ENCODE results near the gene KLHL10. TPM values are rescaled to one million over a fixed set of nuclear protein-coding genes. Genes with fewer than 3 reads are reported as not detected.

KLHL10 gene
- total and polyA plus RNA-seq, 2 of the 4 experiments (the other 2 are of a cell fraction), result 0.18 TPM; not detected in 1

DNA sequence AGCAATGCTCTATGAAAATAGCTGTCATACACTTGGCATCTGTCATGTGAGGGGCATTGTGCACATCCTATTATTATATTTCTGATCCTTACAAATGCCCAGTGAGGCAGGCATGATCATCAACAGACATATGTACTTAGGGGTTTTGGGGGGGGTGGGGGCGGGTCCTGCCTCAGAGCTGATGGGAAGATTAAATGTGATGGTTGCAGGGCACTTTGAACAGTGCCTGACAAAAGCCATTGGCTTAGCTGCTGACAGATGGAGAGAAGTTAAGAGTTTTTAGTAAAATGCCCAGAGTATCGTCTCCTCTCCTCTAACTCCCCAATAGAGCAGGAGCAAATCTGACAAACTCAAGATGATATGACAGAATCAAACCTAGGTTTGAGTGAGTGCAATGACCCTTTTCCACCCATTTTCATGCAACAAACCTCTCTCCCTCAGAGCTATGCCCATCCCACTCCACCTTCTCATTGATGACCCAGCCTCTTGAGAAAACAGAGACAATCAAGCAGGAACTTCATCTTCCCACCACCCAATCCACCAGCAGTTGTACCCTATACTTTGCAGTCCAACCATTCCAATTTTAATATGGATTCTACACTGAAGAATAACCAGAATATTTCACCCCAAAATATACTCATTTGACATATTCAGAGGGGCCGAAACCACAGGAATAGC is 22.8 kb downstream of the KLHL10 start:
- Histone ChIP-seq H3K4me2 (ENCODE audit: low read depth, low read length) (no peak overlapping the region), H3K9me3 (ENCODE audit: control insufficient read depth, insufficient read depth, low read length) (no peaks in the 10 kb centered on the region), H2BK5ac (ENCODE audit: low read depth, low read length, poor library complexity, severe bottlenecking) (no peak overlapping the region), H3K56ac (ENCODE audit: extremely low read depth, insufficient read depth, low read length) (no peak overlapping the region), H3K79me1 (ENCODE audit: low read depth in 1 of 2, low read length in 2 of 2) (peaks cover 31 to 79% of the 10 kb centered on the region in 2 experiments), H3K4ac (ENCODE audit: low read depth, low read length) (no peak overlapping the region), H3K14ac (replicated peaks; ENCODE audit: low read depth, low read length) (no peak overlapping the region), H2AK9ac (replicated peaks; ENCODE audit: low read depth, low read length, poor library complexity) (no peak overlapping the region), H4K20me1 (ENCODE audit: insufficient read depth, low read length) (peaks cover 49% of the 10 kb centered on the region), H3K23ac (ENCODE audit: low read depth, low read length) (no peak overlapping the region), H3K27ac (ENCODE audit: insufficient read depth, low read length) (no peak overlapping the region), H2BK15ac (ENCODE audit: low read depth, low read length) (no peak overlapping the region), H4K91ac (ENCODE audit: insufficient read depth, low read depth, low read length) (no peak overlapping the region), H2AFZ (replicated peaks; ENCODE audit: low read length, poor library complexity) (no peak overlapping the region), H3K4me3 (ENCODE audit: insufficient read depth, low read depth, low read length) (no peak overlapping the region), H3K36me3 (ENCODE audit: control insufficient read depth, insufficient read depth, low read length) (no peaks in the 10 kb centered on the region), H2BK20ac (ENCODE audit: low read depth, low read length) (no peak overlapping the region), H3K9ac (ENCODE audit: low read depth, low read length) (no peak overlapping the region), H2BK120ac (ENCODE audit: low read depth, low read length) (no peak overlapping the region), H2AK5ac (ENCODE audit: low read depth, low read length) (no peak overlapping the region), H3K18ac (ENCODE audit: low read depth, low read length) (no peak overlapping the region), H3K27me3 (ENCODE audit: control insufficient read depth, insufficient read depth, low read length) (no peaks in the 10 kb centered on the region), H4K5ac (ENCODE audit: low read depth, low read length) (no peak overlapping the region), H3K9me1 (ENCODE audit: insufficient read depth, low read length) (peaks cover 7% of the 10 kb centered on the region; the same call in 1 of the 2 replicates), H3K4me1 (ENCODE audit: control insufficient read depth, insufficient read depth, low read length) (peaks cover 10% of the 10 kb centered on the region), H4K8ac (ENCODE audit: low read depth in 2 of 2, low read length in 2 of 2) (no peak overlapping the region)
- ChIA-PET POLR2A (ENCODE audit: unreplicated experiment) (interaction anchor here (1.0 kb wide), 1 partner anchor 10 kb away, joined by 3 read pairs; no protein-coding TSS in a partner anchor), CTCF (interaction anchor here (0.6 to 1.5 kb wide), 2 partner anchors 13 to 52 kb away, joined by 3 to 4 read pairs; no protein-coding TSS in a partner anchor)
- in situ Hi-C loops (cut with MboI; ENCODE audit: low sequenced_read_pairs) (no loop called here), dilution Hi-C loops (cut with HindIII; ENCODE audit: low sequenced_read_pairs, unreplicated experiment) (no loop called here), intact Hi-C loops (cut with micrococcal nuclease) (no loop called here)
- BruUV-seq (replicated peaks), result no TSS peak
- TF ChIP-seq FOS (IDR thresholded peaks at IDR 0.05; ENCODE audit: low read depth, low read length) (no peak), RFX5 (IDR thresholded peaks at IDR 0.05; ENCODE audit: low read depth, low read length) (no peak), POLR2A (IDR thresholded peaks at IDR 0.05; ENCODE audit: low read depth, low read length) (no peak), RAD21 (IDR thresholded peaks at IDR 0.05; ENCODE audit: low read length) (no peak), MXI1 (IDR thresholded peaks at IDR 0.05; ENCODE audit: borderline replicate concordance, low read depth, low read length) (no peak), MAFK (IDR thresholded peaks at IDR 0.05; ENCODE audit: low read depth, low read length) (no peak), CHD1 (IDR thresholded peaks at IDR 0.05; ENCODE audit: low read depth, low read length) (no peak), RCOR1 (IDR thresholded peaks at IDR 0.05; ENCODE audit: insufficient replicate concordance, low read length) (no peak), MAZ (IDR thresholded peaks at IDR 0.05; ENCODE audit: borderline replicate concordance, low read depth, low read length) (no peak)
- TF ChIP-seq, protein P1, sequence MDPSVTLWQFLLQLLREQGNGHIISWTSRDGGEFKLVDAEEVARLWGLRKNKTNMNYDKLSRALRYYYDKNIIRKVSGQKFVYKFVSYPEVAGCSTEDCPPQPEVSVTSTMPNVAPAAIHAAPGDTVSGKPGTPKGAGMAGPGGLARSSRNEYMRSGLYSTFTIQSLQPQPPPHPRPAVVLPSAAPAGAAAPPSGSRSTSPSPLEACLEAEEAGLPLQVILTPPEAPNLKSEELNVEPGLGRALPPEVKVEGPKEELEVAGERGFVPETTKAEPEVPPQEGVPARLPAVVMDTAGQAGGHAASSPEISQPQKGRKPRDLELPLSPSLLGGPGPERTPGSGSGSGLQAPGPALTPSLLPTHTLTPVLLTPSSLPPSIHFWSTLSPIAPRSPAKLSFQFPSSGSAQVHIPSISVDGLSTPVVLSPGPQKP (IDR thresholded peaks at IDR 0.05; ENCODE audit: borderline replicate concordance, low read depth, low read length), result no peak
- TF ChIP-seq, protein P2, sequence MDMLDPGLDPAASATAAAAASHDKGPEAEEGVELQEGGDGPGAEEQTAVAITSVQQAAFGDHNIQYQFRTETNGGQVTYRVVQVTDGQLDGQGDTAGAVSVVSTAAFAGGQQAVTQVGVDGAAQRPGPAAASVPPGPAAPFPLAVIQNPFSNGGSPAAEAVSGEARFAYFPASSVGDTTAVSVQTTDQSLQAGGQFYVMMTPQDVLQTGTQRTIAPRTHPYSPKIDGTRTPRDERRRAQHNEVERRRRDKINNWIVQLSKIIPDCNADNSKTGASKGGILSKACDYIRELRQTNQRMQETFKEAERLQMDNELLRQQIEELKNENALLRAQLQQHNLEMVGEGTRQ (IDR thresholded peaks at IDR 0.05; ENCODE audit: low read depth, low read length), result no peak
- TF ChIP-seq, protein P3, sequence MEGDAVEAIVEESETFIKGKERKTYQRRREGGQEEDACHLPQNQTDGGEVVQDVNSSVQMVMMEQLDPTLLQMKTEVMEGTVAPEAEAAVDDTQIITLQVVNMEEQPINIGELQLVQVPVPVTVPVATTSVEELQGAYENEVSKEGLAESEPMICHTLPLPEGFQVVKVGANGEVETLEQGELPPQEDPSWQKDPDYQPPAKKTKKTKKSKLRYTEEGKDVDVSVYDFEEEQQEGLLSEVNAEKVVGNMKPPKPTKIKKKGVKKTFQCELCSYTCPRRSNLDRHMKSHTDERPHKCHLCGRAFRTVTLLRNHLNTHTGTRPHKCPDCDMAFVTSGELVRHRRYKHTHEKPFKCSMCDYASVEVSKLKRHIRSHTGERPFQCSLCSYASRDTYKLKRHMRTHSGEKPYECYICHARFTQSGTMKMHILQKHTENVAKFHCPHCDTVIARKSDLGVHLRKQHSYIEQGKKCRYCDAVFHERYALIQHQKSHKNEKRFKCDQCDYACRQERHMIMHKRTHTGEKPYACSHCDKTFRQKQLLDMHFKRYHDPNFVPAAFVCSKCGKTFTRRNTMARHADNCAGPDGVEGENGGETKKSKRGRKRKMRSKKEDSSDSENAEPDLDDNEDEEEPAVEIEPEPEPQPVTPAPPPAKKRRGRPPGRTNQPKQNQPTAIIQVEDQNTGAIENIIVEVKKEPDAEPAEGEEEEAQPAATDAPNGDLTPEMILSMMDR (conservative IDR thresholded peaks at IDR 0.05; ENCODE audit: low read depth, low read length), result no peak
- WGBS, 2 experiments (ENCODE audit: extremely low coverage in 2 of 2, insufficient read length in 1 of 2), result 100% methylated on average over 1 of the region's 3 CpGs; no CpG with 5 or more reads in 1 of the 2 experiments
- no peak for ATAC-seq (ENCODE audit: low read depth)
- DNase-seq, result no peak

Measured in IMR-90 (cell line).